Measurements from ENCODE around the gene ABI3.
A peak's percentile ranks its signal among the peaks of the same experiment; 100 is the strongest.

Gene ABI3

GRCh38 chr17:49198211-49198610 lies 12.3 kb upstream of the ABI3 start:
- DNase-seq: no peak

GRCh38 chr17:49200423-49201083 lies 10.0 kb upstream of the ABI3 start:
- no peak for DNase-seq

- DNase-seq: no peak
These were observed 9.0 kb upstream of the ABI3 start for GRCh38 chr17:49201481-49201927.

- no peak for DNase-seq
These were observed 6.7 kb upstream of the ABI3 start for GRCh38 chr17:49203796-49204195.

GRCh38 chr17:49204516-49204915 lies 6.0 kb upstream of the ABI3 start:
- no peak for DNase-seq

- no peak for DNase-seq
These were observed 1.4 kb upstream of the ABI3 start for GRCh38 chr17:49209061-49209571.

GRCh38 chr17:49213399-49213798 lies 2.9 kb downstream of the ABI3 start:
- no peak for DNase-seq

GRCh38 chr17:49213847-49214246 lies 3.3 kb downstream of the ABI3 start:
- no peak for DNase-seq

- peak; percentile 24 for DNase-seq
These were observed 4.3 kb downstream of the ABI3 start for GRCh38 chr17:49214676-49215360.

- DNase-seq: no peak
These were observed 6.0 kb downstream of the ABI3 start for GRCh38 chr17:49216482-49216881.

- DNase-seq: no peak
These were observed 6.6 kb downstream of the ABI3 start for GRCh38 chr17:49216953-49217650.

- peak; percentile 48 for DNase-seq
These were observed 7.3 kb downstream of the ABI3 start for GRCh38 chr17:49217651-49218413.

GRCh38 chr17:49218941-49219913 lies 8.7 kb downstream of the ABI3 start:
- DNase-seq: no peak

GRCh38 chr17:49219987-49220386 lies 9.5 kb downstream of the ABI3 start:
- DNase-seq: no peak

GRCh38 chr17:49223168-49223516 lies 12.6 kb downstream of the ABI3 start:
- no peak for DNase-seq

GRCh38 chr17:49223517-49224197 lies 13.2 kb downstream of the ABI3 start:
- peak; percentile 20 for DNase-seq

GRCh38 chr17:49224198-49224996 lies 13.9 kb downstream of the ABI3 start:
- DNase-seq: no peak

GRCh38 chr17:49224997-49225337 lies 14.5 kb downstream of the ABI3 start:
- no peak for DNase-seq

GRCh38 chr17:49225554-49226236 lies 15.2 kb downstream of the ABI3 start:
- DNase-seq: no peak

All from midbrain (tissue), 1 donor.